HG03175 (cell line): ENCODE data around the gene DENND1A.

Experiments used
- ATAC-seq: cut with Tn5 transposase; IDR thresholded peaks from one replicate; pipeline ENCODE4 v1.9.1; 2021; ENCODE audit warnings: mild to moderate bottlenecking, moderate library complexity; ENCODE audit not compliant: unreplicated experiment

The DENND1A gene

GRCh38 chr9:123517512-123517911 is 412.4 kb downstream of the DENND1A start:
- ATAC-seq: no peak

- no peak for ATAC-seq
Observed at GRCh38 chr9:123514766-123515165, 415.2 kb downstream of the DENND1A start.

GRCh38 chr9:123513554-123513953 is 416.4 kb downstream of the DENND1A start:
- no peak for ATAC-seq

- no peak for ATAC-seq
Observed at GRCh38 chr9:123511326-123512277, 418.3 kb downstream of the DENND1A start.

GRCh38 chr9:123509646-123510045 is 420.3 kb downstream of the DENND1A start:
- ATAC-seq: no peak

GRCh38 chr9:123508048-123508447 is 421.9 kb downstream of the DENND1A start:
- no peak for ATAC-seq

- no peak for ATAC-seq
Observed at GRCh38 chr9:123505496-123505895, 424.4 kb downstream of the DENND1A start.

- no peak for ATAC-seq
Observed at GRCh38 chr9:123500336-123500735, 429.6 kb downstream of the DENND1A start.

- ATAC-seq: no peak
Observed at GRCh38 chr9:123497830-123498229, 432.1 kb downstream of the DENND1A start.

GRCh38 chr9:123495731-123496130 is 434.2 kb downstream of the DENND1A start:
- no peak for ATAC-seq

- no peak for ATAC-seq
Observed at GRCh38 chr9:123493627-123494026, 436.3 kb downstream of the DENND1A start.

- ATAC-seq: no peak
Observed at GRCh38 chr9:123490688-123491087, 439.2 kb downstream of the DENND1A start.

- ATAC-seq: no peak
Observed at GRCh38 chr9:123488722-123489321, 441.1 kb downstream of the DENND1A start.

- ATAC-seq: no peak
Observed at GRCh38 chr9:123487944-123488548, 441.9 kb downstream of the DENND1A start.

GRCh38 chr9:123486431-123486830 is 443.5 kb downstream of the DENND1A start:
- no peak for ATAC-seq

- no peak for ATAC-seq
Observed at GRCh38 chr9:123485216-123485615, 444.7 kb downstream of the DENND1A start.

GRCh38 chr9:123484130-123484529 is 445.8 kb downstream of the DENND1A start:
- no peak for ATAC-seq

- no peak for ATAC-seq
Observed at GRCh38 chr9:123483191-123483803, 446.6 kb downstream of the DENND1A start.

GRCh38 chr9:123482295-123482968 is 447.5 kb downstream of the DENND1A start:
- no peak for ATAC-seq

- ATAC-seq: no peak
Observed at GRCh38 chr9:123481209-123481865, 448.6 kb downstream of the DENND1A start.
